HG02610 (cell line): Measurements from ENCODE around the gene DES.

Experiments
- ATAC-seq: cut with Tn5 transposase; IDR thresholded peaks from one replicate; pipeline ENCODE4 v1.9.1; 2021; ENCODE audit warnings: mild to moderate bottlenecking, moderate library complexity; ENCODE audit not compliant: unreplicated experiment

Gene DES

GRCh38 chr2:219452361-219453317, 34.5 kb downstream of the DES start:
- no peak for ATAC-seq

- no peak for ATAC-seq
Measured at GRCh38 chr2:219453671-219454590, 35.8 kb downstream of the DES start.

GRCh38 chr2:219455581-219455980, 37.4 kb downstream of the DES start:
- no peak for ATAC-seq

- no peak for ATAC-seq
Measured at GRCh38 chr2:219457784-219458369, 39.7 kb downstream of the DES start.

GRCh38 chr2:219458996-219459395, 40.8 kb downstream of the DES start:
- ATAC-seq = no peak

GRCh38 chr2:219459460-219460311, 41.5 kb downstream of the DES start:
- ATAC-seq = peak; percentile 55

- ATAC-seq = no peak
Measured at GRCh38 chr2:219460424-219460926, 42.3 kb downstream of the DES start.

GRCh38 chr2:219461047-219461514, 42.9 kb downstream of the DES start:
- no peak for ATAC-seq

GRCh38 chr2:219461669-219462068, 43.5 kb downstream of the DES start:
- ATAC-seq = no peak

GRCh38 chr2:219462349-219462748, 44.2 kb downstream of the DES start:
- ATAC-seq = no peak

- no peak for ATAC-seq
Measured at GRCh38 chr2:219464286-219465032, 46.3 kb downstream of the DES start.

- ATAC-seq = no peak
Measured at GRCh38 chr2:219465659-219466561, 47.7 kb downstream of the DES start.

GRCh38 chr2:219466816-219467735, 48.9 kb downstream of the DES start:
- no peak for ATAC-seq

- no peak for ATAC-seq
Measured at GRCh38 chr2:219467736-219468075, 49.5 kb downstream of the DES start.

- ATAC-seq = no peak
Measured at GRCh38 chr2:219468410-219469185, 50.4 kb downstream of the DES start.

- ATAC-seq = no peak
Measured at GRCh38 chr2:219469186-219469724, 51.1 kb downstream of the DES start.
